ENCODE data around the gene GDF10. TPM values are rescaled to one million over a fixed set of nuclear protein-coding genes. Genes with fewer than 3 reads are reported as not detected.

Gene GDF10
- total RNA-seq, 2 experiments from 2014 or later, result not detected

DNA sequence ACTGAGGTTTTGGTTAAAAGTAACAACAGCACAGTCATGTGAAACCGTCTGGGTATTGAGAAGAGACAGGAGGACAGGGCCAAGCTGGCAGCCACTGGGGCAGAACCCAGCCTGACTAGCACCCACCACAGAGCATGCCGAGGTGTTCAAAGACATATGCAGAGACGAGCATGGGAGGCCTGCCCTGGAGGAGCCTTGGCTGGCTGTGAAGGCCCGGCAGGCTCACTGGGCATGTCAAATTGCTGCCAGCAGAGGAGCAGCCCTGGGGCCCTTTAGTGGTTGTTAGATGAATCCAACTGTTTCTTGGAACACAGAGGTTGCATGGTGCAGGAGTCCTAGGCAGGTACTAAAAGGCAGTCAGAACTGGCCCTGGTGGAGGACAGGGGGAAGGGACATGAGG lies 17.3 kb downstream of the GDF10 start:
- no peak for DNase-seq
- Mint-ChIP-seq H3K4me1 (peaks cover under 1% of the 10 kb centered on the region), H3K27ac (no peak overlapping the region), H3K36me3 (ENCODE audit: low read depth) (no peaks in the 10 kb centered on the region), H3K4me3 (no peak overlapping the region), H3K27me3 (peaks cover 2% of the 10 kb centered on the region), H3K9me3 (no peaks in the 10 kb centered on the region)
- POLR2A ChIA-PET, result no interaction called here
- CTCF ChIA-PET, result interaction anchor here (1.5 kb wide), 1 partner anchor 291 kb away, joined by 4 read pairs; no protein-coding TSS in a partner anchor

DNA sequence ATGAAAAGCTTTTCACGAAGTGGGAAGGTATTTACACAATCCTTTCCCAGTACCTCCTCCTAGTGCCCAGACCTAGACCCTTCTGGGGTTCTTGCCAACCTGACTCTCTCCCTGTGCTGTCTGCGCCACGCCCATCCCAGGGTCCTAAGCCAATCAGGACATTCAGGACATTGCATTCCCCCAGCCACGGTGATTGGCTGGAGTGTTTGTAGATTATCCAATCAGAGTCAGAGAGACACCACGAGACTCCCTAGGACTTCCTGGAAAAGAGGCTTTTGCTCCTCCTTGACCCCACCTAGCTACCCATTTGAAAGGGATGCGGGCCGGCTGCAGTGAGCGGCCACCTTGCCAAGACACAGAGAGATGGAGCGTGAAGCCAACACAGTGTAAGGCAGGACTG lies 18.7 kb downstream of the GDF10 start:
- no peak overlapping the region for H3K4me3 Mint-ChIP-seq
- H3K27ac Mint-ChIP-seq, result no peak overlapping the region
- H3K27me3 Mint-ChIP-seq, result peaks cover 2% of the 10 kb centered on the region
- no peaks in the 10 kb centered on the region for H3K4me1 Mint-ChIP-seq
- H3K36me3 Mint-ChIP-seq (ENCODE audit: low read depth), result no peaks in the 10 kb centered on the region
- ChIA-PET POLR2A (no interaction called here), CTCF (interaction anchor here (1.5 kb wide), 1 partner anchor 292 kb away, joined by 4 read pairs; no protein-coding TSS in a partner anchor)
- no peaks in the 10 kb centered on the region for H3K9me3 Mint-ChIP-seq
- DNase-seq, result no peak

- ChIA-PET POLR2A (no interaction called here), CTCF (no interaction called here)
- Mint-ChIP-seq H3K4me1 (no peaks in the 10 kb centered on the region), H3K27ac (no peak overlapping the region), H3K9me3 (no peaks in the 10 kb centered on the region), H3K27me3 (peaks cover 2% of the 10 kb centered on the region), H3K4me3 (no peak overlapping the region), H3K36me3 (ENCODE audit: low read depth) (no peaks in the 10 kb centered on the region)
- DNase-seq, result no peak
Measured at GRCh38 chr10:47319784-47320183, 19.8 kb downstream of the GDF10 start.

DNA sequence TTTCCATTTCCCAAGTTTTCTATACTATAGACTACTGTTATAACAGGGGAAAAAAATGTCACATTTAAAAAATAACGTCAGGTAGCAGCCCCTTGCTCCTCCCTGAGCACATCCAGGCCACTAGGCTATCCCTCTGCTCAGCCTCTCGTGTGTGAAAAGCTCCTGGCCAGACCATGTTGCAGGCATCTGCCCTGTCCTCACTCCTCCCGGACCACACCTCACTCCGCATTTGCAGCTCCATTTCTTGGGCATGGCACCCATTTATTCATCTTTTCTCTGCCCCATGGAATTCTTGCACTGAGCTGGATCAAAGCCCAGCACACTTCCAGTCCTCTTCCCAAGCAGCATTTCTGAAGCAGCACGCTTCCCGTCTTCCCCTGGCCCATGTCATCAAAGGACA lies 20.8 kb downstream of the GDF10 start:
- no peak for DNase-seq
- ChIA-PET POLR2A (no interaction called here), CTCF (interaction anchor here (1.5 kb wide), 1 partner anchor 273 kb away, joined by 3 read pairs; no protein-coding TSS in a partner anchor)
- no peak overlapping the region for H3K4me3 Mint-ChIP-seq
- H3K27ac Mint-ChIP-seq, result no peak overlapping the region
- H3K4me1 Mint-ChIP-seq, result no peaks in the 10 kb centered on the region
- H3K9me3 Mint-ChIP-seq, result no peaks in the 10 kb centered on the region
- H3K36me3 Mint-ChIP-seq (ENCODE audit: low read depth), result no peaks in the 10 kb centered on the region
- peaks cover 2% of the 10 kb centered on the region for H3K27me3 Mint-ChIP-seq

GRCh38 chr10:47321521-47322195 lies 21.7 kb downstream of the GDF10 start:
- Mint-ChIP-seq H3K27ac (no peak overlapping the region), H3K9me3 (no peaks in the 10 kb centered on the region), H3K36me3 (ENCODE audit: low read depth) (no peaks in the 10 kb centered on the region), H3K27me3 (peaks cover 2% of the 10 kb centered on the region), H3K4me1 (no peaks in the 10 kb centered on the region), H3K4me3 (no peak overlapping the region)
- CTCF ChIA-PET, result interaction anchor here (1.5 kb wide), 1 partner anchor 274 kb away, joined by 3 read pairs; no protein-coding TSS in a partner anchor
- POLR2A ChIA-PET, result no interaction called here
- DNase-seq, result no peak

- POLR2A ChIA-PET, result no interaction called here
- no peaks in the 10 kb centered on the region for H3K4me1 Mint-ChIP-seq
- CTCF ChIA-PET, result no interaction called here
- no peak for DNase-seq
- peaks cover under 1% of the 10 kb centered on the region for H3K9me3 Mint-ChIP-seq
- H3K36me3 Mint-ChIP-seq (ENCODE audit: low read depth), result no peaks in the 10 kb centered on the region
- H3K27ac Mint-ChIP-seq, result no peak within 1 kb of the TSS
- peaks cover 2% of the 10 kb centered on the region for H3K27me3 Mint-ChIP-seq
- no peak within 1 kb of the TSS for H3K4me3 Mint-ChIP-seq
Measured at GRCh38 chr10:47322300-47323061, 22.5 kb downstream of the GDF10 start, which contains the start of gene GDF2. GDF2 (plus strand) TSS chr10:47322454; CDS start chr10:47322669, 215 bp downstream.

DNA sequence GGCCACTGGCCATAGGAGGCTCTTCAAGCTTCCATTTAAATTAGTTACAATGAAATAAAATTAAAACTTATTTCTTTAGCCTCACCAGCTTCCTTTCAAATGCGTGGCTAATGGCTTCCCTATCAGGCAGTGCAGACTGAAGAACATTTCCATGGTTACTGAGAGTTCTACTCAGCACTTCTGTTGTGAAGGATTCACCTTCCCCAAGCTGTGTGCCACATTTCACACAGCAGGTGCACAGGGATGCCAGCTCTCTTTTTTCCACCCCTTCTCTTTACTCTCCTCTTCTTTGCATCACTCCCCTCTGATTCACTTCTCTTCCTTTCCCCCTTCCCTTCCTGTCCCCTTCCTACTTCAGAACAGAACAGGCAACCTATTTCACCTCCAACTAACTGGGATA lies 23.1 kb downstream of the GDF10 start:
- Mint-ChIP-seq H3K4me1 (no peaks in the 10 kb centered on the region), H3K36me3 (ENCODE audit: low read depth) (no peaks in the 10 kb centered on the region), H3K4me3 (no peak overlapping the region), H3K27ac (no peak overlapping the region), H3K27me3 (peaks cover 2% of the 10 kb centered on the region), H3K9me3 (peaks cover 4% of the 10 kb centered on the region)
- no peak for DNase-seq
- ChIA-PET POLR2A (no interaction called here), CTCF (no interaction called here)

- Mint-ChIP-seq H3K27ac (no peak overlapping the region), H3K27me3 (peaks cover 2% of the 10 kb centered on the region), H3K4me3 (no peak overlapping the region), H3K9me3 (peaks cover 8% of the 10 kb centered on the region), H3K4me1 (no peaks in the 10 kb centered on the region), H3K36me3 (ENCODE audit: low read depth) (no peaks in the 10 kb centered on the region)
- CTCF ChIA-PET, result interaction anchor here (0.7 kb wide), 1 partner anchor 8 kb away, joined by 3 read pairs; no protein-coding TSS in a partner anchor
- POLR2A ChIA-PET, result no interaction called here
- DNase-seq, result no peak
Measured at GRCh38 chr10:47323636-47324296, 23.8 kb downstream of the GDF10 start.

GRCh38 chr10:47325303-47326291 lies 25.6 kb downstream of the GDF10 start:
- DNase-seq, result no peak
- Mint-ChIP-seq H3K9me3 (peaks cover 8% of the 10 kb centered on the region), H3K36me3 (ENCODE audit: low read depth) (no peaks in the 10 kb centered on the region), H3K4me3 (no peak overlapping the region), H3K27ac (no peak overlapping the region), H3K4me1 (no peaks in the 10 kb centered on the region), H3K27me3 (peaks cover 2% of the 10 kb centered on the region)
- ChIA-PET POLR2A (no interaction called here), CTCF (no interaction called here)

DNA sequence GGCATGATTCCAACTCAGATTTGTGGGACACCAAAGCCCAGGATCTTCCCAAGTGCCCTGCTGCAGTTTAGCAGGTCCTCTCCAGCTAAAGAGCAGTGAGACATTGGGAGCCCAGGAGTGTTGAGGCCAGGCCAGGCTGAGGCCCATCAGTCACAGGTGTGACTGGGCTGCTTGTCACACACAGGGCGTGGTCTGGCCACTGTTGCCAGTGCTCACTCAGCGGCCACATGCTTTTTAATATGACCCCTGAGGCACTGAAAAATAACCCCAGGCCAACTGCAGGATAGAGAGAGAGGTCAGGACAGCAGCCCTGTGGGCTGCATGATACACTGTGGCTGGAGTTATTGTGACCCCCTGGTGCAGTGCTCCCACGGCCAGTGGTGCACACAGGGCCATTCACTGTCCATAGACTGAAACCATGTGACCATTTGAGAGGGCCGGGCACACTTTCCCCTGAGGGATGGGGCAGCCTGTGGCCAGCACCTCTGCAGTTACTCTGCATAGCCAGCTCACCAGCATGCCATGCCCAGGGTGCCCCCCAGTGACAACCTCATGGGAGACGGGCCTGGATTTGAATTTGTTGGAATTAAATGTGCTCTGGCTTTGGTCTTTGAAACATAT lies 26.4 kb downstream of the GDF10 start:
- Mint-ChIP-seq H3K27ac (no peak overlapping the region), H3K36me3 (ENCODE audit: low read depth) (no peaks in the 10 kb centered on the region), H3K4me1 (no peaks in the 10 kb centered on the region), H3K27me3 (no peaks in the 10 kb centered on the region), H3K9me3 (peaks cover 8% of the 10 kb centered on the region), H3K4me3 (no peak overlapping the region)
- CTCF ChIA-PET, result no interaction called here
- POLR2A ChIA-PET, result no interaction called here
- DNase-seq, result no peak

GRCh38 chr10:47326927-47327330 lies 26.9 kb downstream of the GDF10 start:
- Mint-ChIP-seq H3K27ac (no peak overlapping the region), H3K4me1 (no peaks in the 10 kb centered on the region), H3K9me3 (peaks cover 8% of the 10 kb centered on the region), H3K27me3 (no peaks in the 10 kb centered on the region), H3K36me3 (ENCODE audit: low read depth) (no peaks in the 10 kb centered on the region), H3K4me3 (no peak overlapping the region)
- POLR2A ChIA-PET, result no interaction called here
- CTCF ChIA-PET, result no interaction called here
- no peak for DNase-seq

- Mint-ChIP-seq H3K36me3 (ENCODE audit: low read depth) (no peaks in the 10 kb centered on the region), H3K9me3 (peaks cover 8% of the 10 kb centered on the region), H3K4me3 (no peak overlapping the region), H3K4me1 (no peaks in the 10 kb centered on the region), H3K27ac (no peak overlapping the region), H3K27me3 (peaks cover 3% of the 10 kb centered on the region)
- ChIA-PET CTCF (interaction anchor here (0.7 kb wide), 1 partner anchor 318 kb away, joined by 3 read pairs; no protein-coding TSS in a partner anchor), POLR2A (no interaction called here)
- no peak for DNase-seq
Measured at GRCh38 chr10:47329855-47330254, 29.9 kb downstream of the GDF10 start.
